Measurements from ENCODE around the gene SIGLEC1. TPM values are rescaled to one million over a fixed set of nuclear protein-coding genes. Genes with fewer than 3 reads are reported as not detected.

The SIGLEC1 gene
- total RNA-seq, 1 donor from 2014 or later: under 0.01 TPM

- peak in 1 of 2 donors; percentile 79 for DNase-seq (ENCODE audit: low spot score in 2 of 2)
- FAIRE-seq: no peak
Observed at GRCh38 chr20:3744806-3745685, 32.6 kb upstream of the SIGLEC1 start.

GRCh38 chr20:3744037-3744436 is 31.6 kb upstream of the SIGLEC1 start:
- no peak for DNase-seq (ENCODE audit: low spot score in 2 of 2)
- no peak for FAIRE-seq

GRCh38 chr20:3743251-3743650 is 30.9 kb upstream of the SIGLEC1 start:
- no peak for FAIRE-seq
- no peak for DNase-seq (ENCODE audit: low spot score in 2 of 2)

GRCh38 chr20:3741836-3742458 is 29.5 kb upstream of the SIGLEC1 start:
- DNase-seq (ENCODE audit: low spot score in 2 of 2) (no peak), FAIRE-seq (no peak)

- FAIRE-seq: no peak
- DNase-seq (ENCODE audit: low spot score in 2 of 2): no peak
Observed at GRCh38 chr20:3740615-3741301, 28.4 kb upstream of the SIGLEC1 start.

- no peak for FAIRE-seq
Observed at GRCh38 chr20:3739926-3740451, 27.6 kb upstream of the SIGLEC1 start.

GRCh38 chr20:3739054-3739925 is 26.9 kb upstream of the SIGLEC1 start:
- FAIRE-seq: no peak
- no peak for DNase-seq (ENCODE audit: low spot score in 2 of 2)

More at GRCh38 chr20:3739926-3740451, 27.6 kb upstream of the SIGLEC1 start:
- no peak for DNase-seq (ENCODE audit: low spot score in 2 of 2)

GRCh38 chr20:3738111-3739053 is 26.0 kb upstream of the SIGLEC1 start:
- FAIRE-seq (no peak), DNase-seq (ENCODE audit: low spot score in 2 of 2) (no peak)

- DNase-seq (ENCODE audit: low spot score in 2 of 2): no peak
- FAIRE-seq: no peak
Observed at GRCh38 chr20:3735768-3736167, 23.4 kb upstream of the SIGLEC1 start.

- DNase-seq (ENCODE audit: low spot score in 2 of 2): no peak
- no peak for FAIRE-seq
Observed at GRCh38 chr20:3734111-3734843, 21.9 kb upstream of the SIGLEC1 start.

- DNase-seq (ENCODE audit: low spot score in 2 of 2): no peak
- FAIRE-seq: no peak
Observed at GRCh38 chr20:3733119-3733995, 21.0 kb upstream of the SIGLEC1 start.

- no peak for FAIRE-seq
- no peak for DNase-seq (ENCODE audit: low spot score in 2 of 2)
Observed at GRCh38 chr20:3732327-3733118, 20.1 kb upstream of the SIGLEC1 start, which contains the start of gene HSPA12B. HSPA12B (plus strand) TSS chr20:3732685; CDS start chr20:3738675, 5,990 bp downstream.

GRCh38 chr20:3731944-3732326 is 19.5 kb upstream of the SIGLEC1 start:
- DNase-seq (ENCODE audit: low spot score in 2 of 2) (no peak), FAIRE-seq (no peak)

- DNase-seq (ENCODE audit: low spot score in 2 of 2): no peak
- no peak for FAIRE-seq
Observed at GRCh38 chr20:3730803-3731672, 18.6 kb upstream of the SIGLEC1 start.

- FAIRE-seq (no peak), DNase-seq (ENCODE audit: low spot score in 2 of 2) (no peak)
Observed at GRCh38 chr20:3729811-3730540, 17.6 kb upstream of the SIGLEC1 start.

Data from frontal cortex (tissue), 4 donors.